SK-N-SH (cell line): ENCODE results near the gene KRT25. TPM values are rescaled to one million over a fixed set of nuclear protein-coding genes. Genes with fewer than 3 reads are reported as not detected.

Experiments used
- CTCF ChIA-PET: fragments of 300-600, 350-600 bp; formaldehyde crosslinking; extraction: SDS; loops from one replicate; lab custom pipeline; 2021; lab: Yijun Ruan, JAX
- POLR2A ChIA-PET: fragments of 350-600 bp; sonication (Branson Sonifier 250); formaldehyde crosslinking; extraction: SDS; loops from one replicate; lab custom pipeline; 2020; ENCODE audit warnings: antibody characterized with exemption, inconsistent platforms; lab: Yijun Ruan, JAX
- DNase-seq: peaks from one replicate; pipeline ENCODE4 v3.0.0; 2012
- H2AFZ ChIP-seq: fragments of 200-600 bp; sonication (generic); 2 replicates; pipeline ENCODE4 v1.8.1; 2016; ENCODE audit warnings: antibody characterized with exemption, mild to moderate bottlenecking, low read depth
- H3F3A ChIP-seq: fragments of 200-600 bp; sonication (generic); replicated peaks from 2 replicates; pipeline ENCODE3; 2016; ENCODE audit warnings: antibody characterized with exemption, mild to moderate bottlenecking; ENCODE audit not compliant: insufficient read depth
- H3K27ac ChIP-seq, 2 experiments: fragments of 200-500 bp in 1 of 2; fragments of 200-600 bp in 1 of 2; sonication (Bioruptor generic) in 1 of 2; sonication (generic), shearing (Covaris generic) in 1 of 2; 2 replicates each; pipeline versions ENCODE4 v1.5.1 to v1.6.1; 2014 to 2016; ENCODE audit warnings: low read depth in 2 of 2, inconsistent platforms in 1 of 2, low read length in 1 of 2, mild to moderate bottlenecking in 1 of 2, mixed read lengths in 1 of 2
- H3K27me3 ChIP-seq: fragments of 200-600 bp; sonication (generic), shearing (Covaris generic); 2 replicates; pipeline ENCODE4 v1.6.1; 2016; ENCODE audit warnings: mixed run types; ENCODE audit not compliant: insufficient read depth
- H3K36me3 ChIP-seq, 2 experiments: fragments of 200-500 bp in 1 of 2; fragments of 200-600 bp in 1 of 2; sonication (Bioruptor generic) in 1 of 2; sonication (generic) in 1 of 2; replicated peaks in 1 of 2; 2 replicates each; pipeline versions ENCODE3 to v1.5.1; 2014 to 2016; ENCODE audit warnings: low read length in 1 of 2, mild to moderate bottlenecking in 1 of 2; ENCODE audit not compliant: insufficient read depth in 2 of 2, control insufficient read depth in 1 of 2
- H3K4me1 ChIP-seq, 2 experiments: fragments of 200-500 bp in 1 of 2; fragments of 200-600 bp in 1 of 2; sonication (Bioruptor generic) in 1 of 2; sonication (generic), shearing (Covaris generic) in 1 of 2; 2 replicates each; pipeline versions ENCODE4 v1.5.1 to v1.6.1; 2014 to 2016; ENCODE audit warnings: low read depth in 1 of 2, low read length in 1 of 2, mixed run types in 1 of 2; ENCODE audit not compliant: insufficient read depth in 2 of 2, control insufficient read depth in 1 of 2
- H3K4me2 ChIP-seq: fragments of 200-600 bp; sonication (generic), shearing (Covaris generic); 2 replicates; pipeline ENCODE4 v1.6.1; 2017; ENCODE audit warnings: mixed run types
- H3K4me3 ChIP-seq, 2 experiments: fragments of 200-500 bp in 1 of 2; fragments of 200-600 bp in 1 of 2; sonication (Bioruptor generic) in 1 of 2; sonication (generic), shearing (Covaris generic) in 1 of 2; 2 replicates each; pipeline versions ENCODE4 v1.5.1 to v1.8.1; 2014 to 2016; ENCODE audit warnings: low read depth in 2 of 2, inconsistent platforms in 1 of 2, low read length in 1 of 2, mild to moderate bottlenecking in 1 of 2, mixed read lengths in 1 of 2, moderate library complexity in 1 of 2
- H3K79me2 ChIP-seq: fragments of 200-600 bp; sonication (generic); 2 replicates; pipeline ENCODE4 v1.8.1; 2017; ENCODE audit warnings: mild to moderate bottlenecking; ENCODE audit not compliant: insufficient read depth
- H3K9ac ChIP-seq: fragments of 200-600 bp; sonication (generic); 2 replicates; pipeline ENCODE4 v1.6.1; 2017; ENCODE audit warnings: mixed run types
- H3K9me2 ChIP-seq: fragments of 200-600 bp; sonication (generic); 2 replicates; pipeline ENCODE4 v1.6.1; 2017; ENCODE audit warnings: mixed run types
- H3K9me3 ChIP-seq: fragments of 200-600 bp; sonication (generic); 2 replicates; pipeline ENCODE4 v1.6.1; 2017; ENCODE audit warnings: mixed run types, mild to moderate bottlenecking, moderate library complexity
- H4K20me1 ChIP-seq: fragments of 200-600 bp; sonication (generic); 2 replicates; pipeline ENCODE4 v1.6.1; 2017; ENCODE audit warnings: mild to moderate bottlenecking, mixed run types; ENCODE audit not compliant: insufficient read depth
- ELF1 ChIP-seq: IDR thresholded peaks from 2 replicates; pipeline ENCODE4 v1.4.0; 2012
- EP300 ChIP-seq, 2 experiments: IDR thresholded peaks; 2 replicates each; pipeline versions ENCODE4 v1.4.0 to v1.6.1; 2012; ENCODE audit warnings: borderline replicate concordance in 1 of 2, low read depth in 1 of 2, low read length in 1 of 2
- EZH2phosphoT487 ChIP-seq: fragments of 200-600 bp; sonication (generic); IDR thresholded peaks from 2 replicates; pipeline ENCODE4 v1.6.1; 2017; ENCODE audit warnings: low read depth, mixed run types, mild to moderate bottlenecking, antibody characterized with exemption, moderate library complexity, borderline replicate concordance
- GABPA ChIP-seq: IDR thresholded peaks from 2 replicates; pipeline ENCODE4 v1.4.0; 2012; ENCODE audit warnings: low read depth, mild to moderate bottlenecking
- GATA2 ChIP-seq: sonication (generic); formaldehyde crosslinking; IDR thresholded peaks from 2 replicates; pipeline ENCODE4 v1.5.0; 2020; ENCODE audit warnings: mild to moderate bottlenecking, missing genetic modification reagents
- MAX ChIP-seq: IDR thresholded peaks from 2 replicates; pipeline ENCODE4 v1.4.0; 2012; ENCODE audit warnings: low read depth
- PBX3 ChIP-seq: IDR thresholded peaks from 2 replicates; pipeline ENCODE4; 2012
- POLR2AphosphoS5 ChIP-seq: IDR thresholded peaks from 2 replicates; pipeline ENCODE4 v1.6.1; 2012; ENCODE audit warnings: low read depth, low read length
- RAD21 ChIP-seq: IDR thresholded peaks from 2 replicates; pipeline ENCODE4 v1.6.1; 2012; ENCODE audit warnings: mild to moderate bottlenecking, low read length
- SMC3 ChIP-seq: IDR thresholded peaks from 2 replicates; pipeline ENCODE4 v1.6.1; 2012; ENCODE audit warnings: low read depth, low read length, improper control_type of control experiment
- USF1 ChIP-seq: IDR thresholded peaks from 2 replicates; pipeline ENCODE4 v1.4.0; 2012; ENCODE audit warnings: low read depth, borderline replicate concordance
- WGBS: methylation state at CpG from one replicate; pipeline ENCODE4 v1.1.6; 2017; ENCODE audit warnings: low lambda C conversion rate; 5-methylcytosine and 5-hydroxymethylcytosine counted together
- polyA plus RNA-seq, 3 experiments: library from polyadenylated mRNA; depleted of rRNA; stranded (reverse); fragments of >200 nt; gene quantifications; 2 replicates each; pipeline ENCODE4 v1.2.3, GENCODE V29; 2012

The KRT25 gene
- polyA plus RNA-seq, 1 of the 3 experiments (the other 2 are of a cell fraction): not detected

- no peak for DNase-seq
- POLR2A ChIA-PET: no interaction called here
- Histone ChIP-seq H3K79me2 (no peaks in the 10 kb centered on the region), H3K4me3 (no peak overlapping the region), H3K9ac (no peak overlapping the region), H3K9me2 (no peaks in the 10 kb centered on the region), H3K36me3 (no peaks in the 10 kb centered on the region), H3K9me3 (no peaks in the 10 kb centered on the region), H2AFZ (no peak overlapping the region), H3K27me3 (peaks cover 79% of the 10 kb centered on the region), H3K4me2 (no peak overlapping the region), H3K27ac (no peak overlapping the region), H3K4me1 (no peaks in the 10 kb centered on the region; a peak in 1 of 4 replicates), H3F3A (no peaks in the 10 kb centered on the region), H4K20me1 (no peaks in the 10 kb centered on the region)
- CTCF ChIA-PET: interaction anchor here (1.4 kb wide), 1 partner anchor 11 kb away, joined by 3 read pairs; no protein-coding TSS in a partner anchor
- TF ChIP-seq ELF1: no peak
- WGBS: 42% methylated on average over 2 of the region's 3 CpGs
These were observed 52.9 kb downstream of the KRT25 start for GRCh38 chr17:40702271-40702670.

GRCh38 chr17:40699853-40700252 is 55.3 kb downstream of the KRT25 start:
- H3K4me3 ChIP-seq: no peak overlapping the region
- DNase-seq: no peak
- no peak overlapping the region for H3K9ac ChIP-seq
- H3K4me2 ChIP-seq: no peak overlapping the region
- H3K4me1 ChIP-seq: no peaks in the 10 kb centered on the region; a peak in 1 of 4 replicates
- H3K9me2 ChIP-seq: no peaks in the 10 kb centered on the region
- CTCF ChIA-PET: interaction anchor here (0.9 to 1.7 kb wide), 4 partner anchors 12 to 80 kb away, joined by 3 to 5 read pairs (median 4); no protein-coding TSS in a partner anchor
- no peaks in the 10 kb centered on the region for H3K36me3 ChIP-seq
- H4K20me1 ChIP-seq: no peaks in the 10 kb centered on the region
- no peaks in the 10 kb centered on the region for H3K79me2 ChIP-seq
- no peak overlapping the region for H2AFZ ChIP-seq
- no peaks in the 10 kb centered on the region for H3K9me3 ChIP-seq
- no peak overlapping the region for H3K27ac ChIP-seq
- TF ChIP-seq USF1: no peak
- TF ChIP-seq EP300 (IDR thresholded peaks at IDR 0.05; ENCODE audit: borderline replicate concordance in 1 of 2, low read depth in 1 of 2, low read length in 1 of 2): no peak
- TF ChIP-seq POLR2AphosphoS5: no peak
- no peak for TF ChIP-seq GATA2
- TF ChIP-seq GABPA: no peak
- TF ChIP-seq PBX3: no peak
- TF ChIP-seq, all 33 proteins: peak for 0
- no peaks in the 10 kb centered on the region for H3F3A ChIP-seq
- 17% methylated on average over 5 of the region's 5 CpGs for WGBS
- peaks cover 93% of the 10 kb centered on the region for H3K27me3 ChIP-seq
- POLR2A ChIA-PET: no interaction called here

- no peak overlapping the region for H3K4me3 ChIP-seq
- no peaks in the 10 kb centered on the region for H3K9me3 ChIP-seq
- no peak overlapping the region for H2AFZ ChIP-seq
- no peaks in the 10 kb centered on the region for H4K20me1 ChIP-seq
- no peak overlapping the region for H3K27ac ChIP-seq
- no peaks in the 10 kb centered on the region; a peak in 1 of 4 replicates for H3K4me1 ChIP-seq
- TF ChIP-seq SMC3: no peak
- TF ChIP-seq ELF1: no peak
- no peak for TF ChIP-seq MAX
- TF ChIP-seq EZH2phosphoT487: no peak
- no peak for TF ChIP-seq RAD21
- H3K27me3 ChIP-seq: peaks cover 93% of the 10 kb centered on the region
- no peaks in the 10 kb centered on the region for H3F3A ChIP-seq
- H3K9ac ChIP-seq: no peak overlapping the region
- no peak for DNase-seq
- no peaks in the 10 kb centered on the region for H3K9me2 ChIP-seq
- CTCF ChIA-PET: interaction anchor here (0.9 to 1.7 kb wide), 4 partner anchors 11 to 79 kb away, joined by 3 to 5 read pairs (median 4); no protein-coding TSS in a partner anchor
- POLR2A ChIA-PET: no interaction called here
- H3K4me2 ChIP-seq: no peak overlapping the region
- H3K36me3 ChIP-seq: no peaks in the 10 kb centered on the region
- no peaks in the 10 kb centered on the region for H3K79me2 ChIP-seq
- WGBS: 11% methylated on average over 9 of the region's 9 CpGs
These were observed 55.8 kb downstream of the KRT25 start for GRCh38 chr17:40699371-40699770.

Other genes starting within 250 kb of the KRT25 start
- gene CCR7, start 189.9 kb downstream of the KRT25 start, polyA plus RNA-seq (2012; rRNA removed): not detected in 2 replicates
- 45.9 and 54.2 TPM in 2 replicates for gene SMARCE1, start 107.5 kb downstream of the KRT25 start, polyA plus RNA-seq (2012; rRNA removed)
- gene KRT222, start 90.2 kb downstream of the KRT25 start, polyA plus RNA-seq (2012; rRNA removed): not detected in 2 replicates
- gene KRT24, start 51.6 kb downstream of the KRT25 start, polyA plus RNA-seq (2012; rRNA removed): not detected in 2 replicates
- not detected in 2 replicates for gene KRT26, start 16.9 kb upstream of the KRT25 start, polyA plus RNA-seq (2012; rRNA removed)
- not detected in 2 replicates for gene KRT27, start 27.2 kb upstream of the KRT25 start, polyA plus RNA-seq (2012; rRNA removed)
- not detected in 2 replicates for gene KRT28, start 44.6 kb upstream of the KRT25 start, polyA plus RNA-seq (2012; rRNA removed)
- gene KRT10, start 67.3 kb upstream of the KRT25 start, polyA plus RNA-seq (2012; rRNA removed): 17.1 and 31.6 TPM in 2 replicates
- gene KRT12, start 111.9 kb upstream of the KRT25 start, polyA plus RNA-seq (2012; rRNA removed): not detected in 2 replicates
- gene KRT20, start 129.9 kb upstream of the KRT25 start, polyA plus RNA-seq (2012; rRNA removed): not detected in 2 replicates
- not detected in 2 replicates for gene KRT23, start 182.3 kb upstream of the KRT25 start, polyA plus RNA-seq (2012; rRNA removed)
- gene KRT39, start 211.6 kb upstream of the KRT25 start, polyA plus RNA-seq (2012; rRNA removed): not detected in 2 replicates
- gene KRT40, start 229.0 kb upstream of the KRT25 start, polyA plus RNA-seq (2012; rRNA removed): not detected in 2 replicates
- gene KRTAP3-3, start 238.8 kb upstream of the KRT25 start, polyA plus RNA-seq (2012; rRNA removed): not detected in 2 replicates
- not detected in 2 replicates for gene KRTAP3-2, start 244.6 kb upstream of the KRT25 start, polyA plus RNA-seq (2012; rRNA removed)